Stimulated activated CD4-positive, alpha-beta T cell treated with anti-CD3 and anti-CD28 coated beads, Interleukin-1b, Interleukin-23, amount 100 ng/mL, for 24 hours (primary cell): ENCODE measurements around the gene SMIM1.
A peak's percentile ranks its signal among the peaks of the same experiment; 100 is the strongest.
"Not testable (repeated sequence)": the region's sequence is repeated elsewhere in the genome, so short reads cannot be mapped to it uniquely, and the experiment has no call there.

ENCODE experiments used
- DNase-seq, 4 experiments: peaks; one replicate each; pipeline ENCODE4 v3.0.0-alpha.2; 2020; ENCODE audit warnings: low read depth in 4 of 4, low spot score in 1 of 4

Gene SMIM1

GRCh38 chr1:3736131-3736561, 36.4 kb upstream of the SMIM1 start:
- DNase-seq: no peak

DNA sequence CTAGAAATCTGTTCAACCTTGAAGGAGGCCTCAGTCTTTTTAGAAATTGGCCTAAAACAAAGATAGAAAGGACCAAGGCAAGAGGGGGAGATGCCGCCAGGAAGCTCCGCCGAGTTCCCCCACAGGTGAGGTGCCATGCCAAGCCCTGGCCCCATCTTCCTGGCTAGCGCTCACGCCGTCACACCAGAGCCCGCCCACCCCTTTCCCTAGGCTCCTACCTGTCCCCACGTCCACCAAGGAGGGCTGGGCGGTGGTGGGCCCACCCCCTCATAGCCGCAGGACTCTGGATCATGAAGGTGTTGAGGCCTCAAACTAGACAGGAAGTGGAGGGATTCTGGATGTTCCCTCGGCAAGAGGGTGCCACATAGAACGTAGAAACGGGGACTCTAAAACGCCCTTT, 35.8 kb upstream of the SMIM1 start:
- no peak for DNase-seq

GRCh38 chr1:3738943-3739342, 33.6 kb upstream of the SMIM1 start:
- no peak for DNase-seq

GRCh38 chr1:3740042-3740441, 32.5 kb upstream of the SMIM1 start:
- DNase-seq: no peak

DNA sequence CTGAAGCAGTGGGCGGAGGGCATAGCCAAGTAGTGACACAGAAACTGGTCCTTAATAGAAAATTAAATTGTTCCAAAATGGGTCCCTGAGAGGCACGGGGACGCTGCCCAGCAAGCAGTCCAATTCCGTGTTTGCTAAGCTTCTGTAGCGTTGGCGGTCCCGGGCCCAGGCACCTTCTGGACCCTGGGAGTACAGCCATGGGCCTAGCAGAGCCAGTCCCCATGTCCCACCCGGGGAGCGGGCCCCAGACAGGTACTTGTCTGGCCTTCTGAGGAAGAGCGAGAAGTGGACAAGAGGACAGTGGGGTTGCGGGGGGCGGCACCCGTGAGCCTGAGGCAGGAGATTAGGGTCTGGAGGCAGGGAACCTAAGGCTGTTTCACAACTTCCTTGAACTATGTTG, 31.8 kb upstream of the SMIM1 start:
- no peak for DNase-seq

DNA sequence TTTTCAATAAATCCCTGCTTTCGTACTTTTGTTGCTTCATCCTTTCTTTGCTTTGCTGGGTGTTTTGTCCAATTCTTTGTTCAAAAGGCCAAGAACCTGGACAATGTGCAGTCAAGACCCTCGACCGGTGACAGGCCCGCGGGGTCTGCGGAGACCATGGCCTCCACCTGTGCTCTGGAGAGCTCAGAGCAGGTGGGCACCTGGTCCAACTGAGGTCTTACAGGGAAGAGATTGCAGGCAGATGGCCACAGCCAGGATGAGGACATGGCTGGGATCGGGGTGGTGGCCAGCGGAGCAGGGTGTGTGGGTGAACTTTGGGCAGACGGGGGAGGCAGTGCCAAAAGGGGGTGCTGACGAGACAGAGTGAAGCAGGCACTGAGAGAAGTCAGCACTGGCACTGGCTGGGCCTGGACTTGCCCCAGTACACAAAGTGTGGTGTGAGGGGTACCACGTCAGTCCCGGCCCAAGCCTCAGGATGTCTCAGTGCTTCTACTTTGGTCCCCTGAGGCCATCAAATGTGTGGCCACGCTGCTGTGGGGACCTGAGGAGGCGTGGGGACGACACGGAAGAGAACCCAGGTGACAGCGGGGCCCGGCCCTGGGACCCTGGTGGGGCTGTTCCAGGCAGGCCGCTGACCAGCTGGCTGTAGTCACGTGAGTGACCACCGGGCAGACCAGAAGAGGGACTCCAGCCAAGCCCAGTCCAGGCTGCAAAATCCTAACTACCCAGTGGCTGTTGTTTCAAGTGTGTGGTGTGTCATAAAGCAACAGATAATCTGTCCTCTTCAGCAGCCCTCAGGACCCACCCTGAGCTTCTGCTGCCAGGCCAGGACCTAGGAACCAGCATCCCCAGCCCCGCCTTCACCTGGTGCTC, 30.7 kb upstream of the SMIM1 start:
- no peak for DNase-seq

- no peak for DNase-seq
These were observed 29.9 kb upstream of the SMIM1 start for GRCh38 chr1:3742439-3743298.

GRCh38 chr1:3743421-3743820, 29.1 kb upstream of the SMIM1 start:
- no peak for DNase-seq

- no peak for DNase-seq
These were observed 28.7 kb upstream of the SMIM1 start for GRCh38 chr1:3743826-3744225.

DNA sequence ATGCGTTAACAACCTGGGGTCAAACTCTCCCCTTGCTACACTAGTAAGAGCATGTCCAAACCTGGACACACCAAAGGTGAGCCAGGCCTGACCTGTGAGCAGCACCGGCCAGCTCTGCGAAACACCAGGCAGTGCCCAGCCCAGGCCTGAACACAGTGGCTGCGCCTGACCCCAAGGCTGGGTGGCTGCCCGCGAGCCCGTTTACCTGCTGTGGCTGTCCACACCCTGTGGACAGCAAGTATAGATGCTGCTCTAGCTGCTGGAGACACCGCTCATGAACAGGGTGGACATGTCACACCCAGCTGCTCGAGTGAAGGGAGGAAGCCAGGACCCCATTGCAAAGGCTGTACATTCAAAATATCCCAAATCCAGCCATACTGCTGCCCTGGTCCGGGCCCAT, 27.9 kb upstream of the SMIM1 start:
- no peak for DNase-seq

DNA sequence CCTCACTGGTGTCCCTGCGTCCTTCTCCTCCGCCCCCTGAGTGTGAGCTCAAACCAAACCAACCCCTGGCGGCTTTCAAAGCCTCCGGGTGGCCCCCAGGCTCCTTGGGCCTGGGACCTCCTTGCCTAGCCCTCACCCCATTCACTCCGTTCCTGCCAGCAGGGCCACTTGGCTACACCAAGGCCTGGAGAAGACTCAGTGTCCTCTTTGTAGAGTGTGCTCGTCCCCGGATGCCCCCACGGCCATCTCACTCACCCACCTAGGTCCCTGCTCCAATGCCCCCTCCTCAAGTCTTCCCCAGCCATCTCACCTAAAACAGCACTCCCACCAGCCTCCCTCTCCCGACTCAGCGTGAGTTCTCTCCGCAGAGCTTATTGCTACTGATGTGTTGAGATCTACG, 27.5 kb upstream of the SMIM1 start:
- DNase-seq: no peak

GRCh38 chr1:3745590-3746381, 26.8 kb upstream of the SMIM1 start:
- DNase-seq: no peak

GRCh38 chr1:3746389-3746829, 26.1 kb upstream of the SMIM1 start:
- DNase-seq: no peak

- DNase-seq: peak; percentile 81 to 91 (median 88)
These were observed 25.6 kb upstream of the SMIM1 start for GRCh38 chr1:3746830-3747521.

DNA sequence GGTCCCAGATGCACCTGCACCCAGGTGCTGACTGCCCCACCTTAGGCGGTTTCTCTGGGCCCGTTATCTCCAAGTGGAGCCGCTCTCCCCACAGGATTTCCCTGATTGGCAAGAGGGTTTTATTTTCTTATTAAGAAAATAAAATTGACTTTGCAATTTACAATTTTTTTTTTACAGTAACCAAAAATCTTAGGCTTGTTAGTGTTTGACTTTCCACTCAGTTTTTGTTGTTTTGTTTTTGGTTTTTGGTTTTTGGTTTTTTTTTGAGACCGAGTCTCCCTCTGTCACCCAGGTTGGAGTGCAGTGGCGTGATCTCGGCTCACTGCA, 25.1 kb upstream of the SMIM1 start:
- DNase-seq: no peak

DNA sequence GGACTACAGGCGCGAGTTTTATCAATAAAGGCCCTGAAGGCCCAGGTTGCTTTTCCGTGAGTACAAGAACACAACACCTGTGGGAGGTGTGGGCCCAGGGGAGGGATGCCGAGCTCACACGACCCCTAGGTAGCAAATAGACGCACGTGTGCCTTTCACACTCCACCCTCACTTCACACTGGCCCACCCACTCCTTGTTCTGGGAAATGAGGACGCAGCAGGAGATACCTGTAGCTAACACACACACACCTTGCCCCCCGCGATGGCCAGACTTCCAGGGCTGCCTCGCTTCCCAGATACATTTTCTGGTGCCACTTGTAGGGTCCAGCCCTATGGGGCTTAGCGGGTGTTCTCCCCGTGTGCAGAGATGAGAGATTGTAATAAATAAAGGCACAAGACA, 24.6 kb upstream of the SMIM1 start:
- DNase-seq: no peak

GRCh38 chr1:3748316-3748900, 24.1 kb upstream of the SMIM1 start:
- DNase-seq: not testable (repeated sequence)

DNA sequence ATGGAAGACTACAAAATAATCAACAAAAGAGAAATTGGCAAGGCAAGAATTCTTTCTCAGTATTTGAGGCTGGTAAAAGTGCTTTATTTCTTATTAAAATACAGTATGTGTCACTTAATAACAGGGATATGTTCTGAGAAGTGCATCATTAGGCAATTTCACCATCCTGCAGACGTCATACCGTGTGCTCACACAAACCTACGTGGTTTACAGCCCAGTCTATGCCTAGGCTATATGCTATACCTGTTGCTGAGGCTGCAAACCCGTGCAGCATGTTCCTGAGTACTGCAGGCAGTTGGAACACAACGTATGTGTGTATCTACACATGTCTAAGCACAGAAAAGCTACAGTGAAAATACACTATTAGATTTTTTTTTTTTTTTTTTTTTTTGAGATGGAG, 23.0 kb upstream of the SMIM1 start:
- DNase-seq: no peak

DNA sequence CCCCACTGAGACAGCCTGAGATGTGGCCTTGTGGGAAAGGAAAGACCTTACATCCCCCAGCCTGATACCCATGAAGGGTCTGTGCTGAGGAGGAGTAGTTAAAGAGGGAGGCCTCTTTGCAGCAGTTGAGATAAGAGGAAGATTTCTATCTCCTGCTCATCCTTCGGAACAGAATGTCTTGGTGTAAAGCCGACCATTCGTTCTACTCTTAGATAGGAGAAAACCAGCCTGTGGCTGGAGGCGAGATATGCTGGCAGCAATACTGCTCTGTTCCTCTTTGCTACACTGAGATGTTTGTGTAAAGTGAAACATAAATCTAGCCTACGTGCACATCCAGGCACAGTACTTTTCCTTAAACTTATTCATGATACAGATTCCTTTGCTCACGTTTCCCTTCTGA, 21.8 kb upstream of the SMIM1 start:
- no peak for DNase-seq

DNA sequence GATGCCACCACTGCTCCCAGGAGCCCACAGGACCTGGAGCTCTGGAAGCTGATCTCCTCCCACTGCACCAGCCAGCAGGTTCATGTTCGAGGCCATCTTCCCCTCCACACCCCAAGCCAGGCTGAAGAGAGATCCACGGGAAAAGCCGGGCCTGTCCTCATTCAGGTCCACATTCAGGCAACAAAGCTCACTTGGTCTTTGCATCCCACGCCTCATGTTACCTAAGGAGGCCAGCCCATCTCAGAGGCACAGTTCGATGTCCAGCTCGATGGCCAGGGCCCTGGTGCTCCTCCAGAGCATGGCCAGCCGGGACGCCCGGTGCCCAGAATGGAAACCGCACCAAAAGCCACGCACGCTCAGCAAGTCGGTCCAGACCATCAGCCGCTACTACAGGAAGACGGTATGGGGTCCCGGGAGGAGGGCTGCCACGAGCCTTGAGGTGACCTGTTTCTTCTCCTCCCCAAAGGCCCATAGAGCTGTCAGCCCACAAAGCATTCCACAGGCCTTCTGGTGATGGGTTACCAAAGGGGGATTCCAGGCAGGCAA, 20.1 kb upstream of the SMIM1 start, which contains the start of gene CCDC27:
CCDC27 (plus strand) TSS at position 51 of the 546 bp plus-strand sequence; CDS start at position 83, 32 bp downstream.
- DNase-seq: no peak
